ENCODE measurements around the gene RDH16. TPM values are rescaled to one million over a fixed set of nuclear protein-coding genes. Genes with fewer than 3 reads are reported as not detected.

Gene RDH16
- total and polyA plus RNA-seq, 8 donors: 0.20 to 1.1 (median 0.79) TPM

GRCh38 chr12:56953314-56953713 is 4.1 kb downstream of the RDH16 start:
- Histone ChIP-seq H3K36me3 (no peaks in the 10 kb centered on the region), H3K9me3 (peaks cover 0 to 6% of the 10 kb centered on the region in 2 donors), H3K27ac (no peak overlapping the region), H3K27me3 (no peaks in the 10 kb centered on the region), H3K4me1 (peaks cover 0 to 10% of the 10 kb centered on the region in 2 donors), H3K4me3 (no peak overlapping the region)
- no peak for ATAC-seq
- intact Hi-C loops (cut with DNase I): no loop called here
- no peak for TF ChIP-seq CTCF (IDR thresholded peaks at IDR 0.05)
- DNase-seq: no peak

GRCh38 chr12:56951582-56952339 is 5.6 kb downstream of the RDH16 start:
- Histone ChIP-seq H3K4me3 (no peak overlapping the region), H3K4me1 (peaks cover 0 to 10% of the 10 kb centered on the region in 2 donors), H3K9me3 (no peaks in the 10 kb centered on the region), H3K27ac (no peak overlapping the region), H3K36me3 (no peaks in the 10 kb centered on the region), H3K27me3 (no peaks in the 10 kb centered on the region)
- no peak for TF ChIP-seq CTCF (IDR thresholded peaks at IDR 0.05)
- intact Hi-C loops (cut with DNase I): no loop called here
- DNase-seq (no peak), ATAC-seq (no peak)

- H3K4me1 ChIP-seq: no peaks in the 10 kb centered on the region
- DNase-seq: no peak
- TF ChIP-seq CTCF (IDR thresholded peaks at IDR 0.05): no peak
- no peak overlapping the region for H3K27ac ChIP-seq
- ATAC-seq: no peak
- H3K4me3 ChIP-seq: no peak overlapping the region
- H3K27me3 ChIP-seq: no peaks in the 10 kb centered on the region
- no peaks in the 10 kb centered on the region for H3K36me3 ChIP-seq
- intact Hi-C loops (cut with DNase I): no loop called here
- H3K9me3 ChIP-seq: no peaks in the 10 kb centered on the region
Observed at GRCh38 chr12:56948881-56949280, 8.5 kb downstream of the RDH16 start.

GRCh38 chr12:56948457-56948777 is 9.0 kb downstream of the RDH16 start:
- no peak overlapping the region for H3K4me3 ChIP-seq
- ATAC-seq: no peak
- intact Hi-C loops (cut with DNase I): no loop called here

More at GRCh38 chr12:56948457-56948777, 9.0 kb downstream of the RDH16 start:
- no peaks in the 10 kb centered on the region for H3K4me1 ChIP-seq
- H3K9me3 ChIP-seq: no peaks in the 10 kb centered on the region
- H3K36me3 ChIP-seq: no peaks in the 10 kb centered on the region
- no peak for TF ChIP-seq CTCF (IDR thresholded peaks at IDR 0.05)
- H3K27ac ChIP-seq: no peak overlapping the region
- no peak for DNase-seq
- no peaks in the 10 kb centered on the region for H3K27me3 ChIP-seq
